HEK293 (cell line): ENCODE measurements around the gene LLGL2.

Experiments used
- TCF7L2 ChIP-seq: IDR thresholded peaks from 2 replicates; pipeline ENCODE4 v1.6.1; 2011; ENCODE audit warnings: low read depth, mild to moderate bottlenecking, inconsistent platforms, low read length, moderate library complexity, borderline replicate concordance
- ZNF621 ChIP-seq: fragments of 450-650 bp; formaldehyde crosslinking; IDR thresholded peaks from 2 replicates; pipeline ENCODE4 v1.5.1; 2017; ENCODE audit warnings: missing biosample characterization, missing genetic modification characterization
- TF ChIP-seq, protein P1 (sequence below): fragments of 450-650 bp; IDR thresholded peaks from 2 replicates; pipeline ENCODE4 v1.5.1; 2018; ENCODE audit warnings: missing biosample characterization, mild to moderate bottlenecking, missing genetic modification characterization
- TF ChIP-seq, protein P2 (sequence below): fragments of 450-650 bp; formaldehyde crosslinking; IDR thresholded peaks from 2 replicates; pipeline ENCODE4 v1.5.1; 2016; ENCODE audit warnings: missing biosample characterization, missing genetic modification characterization

GRCh38 chr17:75595284-75595919, 69.9 kb downstream of the LLGL2 start:
- TF ChIP-seq ZNF621 (tag by site-specific recombination) = no peak
- TF ChIP-seq, protein P1, sequence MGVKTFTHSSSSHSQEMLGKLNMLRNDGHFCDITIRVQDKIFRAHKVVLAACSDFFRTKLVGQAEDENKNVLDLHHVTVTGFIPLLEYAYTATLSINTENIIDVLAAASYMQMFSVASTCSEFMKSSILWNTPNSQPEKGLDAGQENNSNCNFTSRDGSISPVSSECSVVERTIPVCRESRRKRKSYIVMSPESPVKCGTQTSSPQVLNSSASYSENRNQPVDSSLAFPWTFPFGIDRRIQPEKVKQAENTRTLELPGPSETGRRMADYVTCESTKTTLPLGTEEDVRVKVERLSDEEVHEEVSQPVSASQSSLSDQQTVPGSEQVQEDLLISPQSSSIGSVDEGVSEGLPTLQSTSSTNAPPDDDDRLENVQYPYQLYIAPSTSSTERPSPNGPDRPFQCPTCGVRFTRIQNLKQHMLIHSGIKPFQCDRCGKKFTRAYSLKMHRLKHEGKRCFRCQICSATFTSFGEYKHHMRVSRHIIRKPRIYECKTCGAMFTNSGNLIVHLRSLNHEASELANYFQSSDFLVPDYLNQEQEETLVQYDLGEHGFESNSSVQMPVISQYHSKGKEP (tag by site-specific recombination) = no peak
- TF ChIP-seq, protein P2, sequence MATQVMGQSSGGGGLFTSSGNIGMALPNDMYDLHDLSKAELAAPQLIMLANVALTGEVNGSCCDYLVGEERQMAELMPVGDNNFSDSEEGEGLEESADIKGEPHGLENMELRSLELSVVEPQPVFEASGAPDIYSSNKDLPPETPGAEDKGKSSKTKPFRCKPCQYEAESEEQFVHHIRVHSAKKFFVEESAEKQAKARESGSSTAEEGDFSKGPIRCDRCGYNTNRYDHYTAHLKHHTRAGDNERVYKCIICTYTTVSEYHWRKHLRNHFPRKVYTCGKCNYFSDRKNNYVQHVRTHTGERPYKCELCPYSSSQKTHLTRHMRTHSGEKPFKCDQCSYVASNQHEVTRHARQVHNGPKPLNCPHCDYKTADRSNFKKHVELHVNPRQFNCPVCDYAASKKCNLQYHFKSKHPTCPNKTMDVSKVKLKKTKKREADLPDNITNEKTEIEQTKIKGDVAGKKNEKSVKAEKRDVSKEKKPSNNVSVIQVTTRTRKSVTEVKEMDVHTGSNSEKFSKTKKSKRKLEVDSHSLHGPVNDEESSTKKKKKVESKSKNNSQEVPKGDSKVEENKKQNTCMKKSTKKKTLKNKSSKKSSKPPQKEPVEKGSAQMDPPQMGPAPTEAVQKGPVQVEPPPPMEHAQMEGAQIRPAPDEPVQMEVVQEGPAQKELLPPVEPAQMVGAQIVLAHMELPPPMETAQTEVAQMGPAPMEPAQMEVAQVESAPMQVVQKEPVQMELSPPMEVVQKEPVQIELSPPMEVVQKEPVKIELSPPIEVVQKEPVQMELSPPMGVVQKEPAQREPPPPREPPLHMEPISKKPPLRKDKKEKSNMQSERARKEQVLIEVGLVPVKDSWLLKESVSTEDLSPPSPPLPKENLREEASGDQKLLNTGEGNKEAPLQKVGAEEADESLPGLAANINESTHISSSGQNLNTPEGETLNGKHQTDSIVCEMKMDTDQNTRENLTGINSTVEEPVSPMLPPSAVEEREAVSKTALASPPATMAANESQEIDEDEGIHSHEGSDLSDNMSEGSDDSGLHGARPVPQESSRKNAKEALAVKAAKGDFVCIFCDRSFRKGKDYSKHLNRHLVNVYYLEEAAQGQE = no peak
- TF ChIP-seq TCF7L2 = no peak
